Glutamatergic neuron (in vitro differentiated cells): ENCODE measurements around the gene ITGA8. TPM values are rescaled to one million over a fixed set of nuclear protein-coding genes. Genes with fewer than 3 reads are reported as not detected.

Experiments
- DNase-seq: peaks from one replicate; pipeline ENCODE4 v3.0.0; 2022
- H3K27ac Mint-ChIP-seq: one replicate; pipeline ENCODE4 v1.8.0; 2020; ENCODE audit warnings: mild to moderate bottlenecking, mixed read lengths, inconsistent platforms; ENCODE audit not compliant: unreplicated experiment
- H3K27me3 Mint-ChIP-seq: one replicate; pipeline ENCODE4 v1.8.0; 2020; ENCODE audit warnings: mild to moderate bottlenecking, moderate library complexity, mixed read lengths, inconsistent platforms; ENCODE audit not compliant: unreplicated experiment
- H3K36me3 Mint-ChIP-seq: one replicate; pipeline ENCODE4 v1.8.0; 2020; ENCODE audit warnings: mild to moderate bottlenecking, mixed read lengths, inconsistent platforms; ENCODE audit not compliant: unreplicated experiment
- H3K4me1 Mint-ChIP-seq: one replicate; pipeline ENCODE4 v1.8.0; 2020; ENCODE audit warnings: mild to moderate bottlenecking, low read depth, mixed read lengths, inconsistent platforms; ENCODE audit not compliant: unreplicated experiment
- H3K4me3 Mint-ChIP-seq: one replicate; pipeline ENCODE4 v1.8.0; 2020; ENCODE audit warnings: mild to moderate bottlenecking, mixed read lengths, inconsistent platforms; ENCODE audit not compliant: unreplicated experiment
- H3K9me3 Mint-ChIP-seq: one replicate; pipeline ENCODE4 v1.8.0; 2020; ENCODE audit warnings: mild to moderate bottlenecking, moderate library complexity, mixed read lengths, inconsistent platforms; ENCODE audit not compliant: unreplicated experiment
- total RNA-seq: library from RNA; stranded (reverse); fragmentation: NEBNext Ultra II Directional; extraction: Animal tissue kit (Norgen Biotek cat#: 25700); gene quantifications from one replicate; pipeline ENCODE4 v1.2.1, GENCODE V29; 2021; ENCODE audit not compliant: unreplicated experiment
- TF ChIP-seq, protein P1 (sequence below): fragments of 200-600 bp; sonication (generic); IDR thresholded peaks from one replicate; pipeline ENCODE4 v1.5.0; 2021; ENCODE audit not compliant: partially characterized antibody, unreplicated experiment

Gene ITGA8
- total RNA-seq, 1 donor from 2014 or later: 0.93 TPM

DNA sequence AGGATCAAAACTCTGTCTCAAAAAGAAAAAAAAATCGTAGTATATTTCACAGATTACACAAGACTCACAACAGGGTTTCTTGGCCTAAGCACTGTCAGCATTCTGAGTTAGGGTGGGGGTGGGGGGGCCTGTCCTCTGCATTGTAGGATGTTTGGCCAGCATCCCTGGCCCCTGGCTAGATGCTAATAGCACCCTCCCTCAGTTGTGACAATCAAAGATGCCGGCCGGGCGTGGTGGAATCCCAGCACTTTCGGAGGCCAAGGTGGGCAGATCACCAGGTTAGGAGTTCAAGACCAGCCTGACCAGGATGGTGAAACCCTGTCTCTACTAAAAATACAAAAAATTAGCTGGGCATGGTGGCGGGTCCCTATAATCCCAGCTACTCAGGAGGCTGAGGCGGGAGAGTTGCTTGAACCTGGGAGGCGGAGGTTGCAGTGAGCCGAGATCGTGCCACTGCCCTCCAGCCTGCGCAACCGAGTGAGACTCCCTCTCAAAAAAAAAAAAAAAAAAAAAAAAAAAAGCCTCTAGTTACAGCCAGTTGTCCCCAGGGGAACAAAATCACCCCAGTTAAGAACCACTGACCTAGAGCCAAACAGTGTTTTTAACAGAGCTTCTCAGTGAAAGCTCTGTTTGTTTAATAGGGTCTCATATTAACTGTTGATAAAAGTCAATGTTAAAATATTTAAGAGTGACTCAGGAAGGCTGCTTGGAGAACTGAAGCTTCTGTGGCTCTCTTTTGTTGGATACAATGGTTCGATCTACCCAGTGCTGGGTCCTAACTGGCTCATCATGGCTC is 187.6 kb downstream of the ITGA8 start:
- Mint-ChIP-seq H3K27ac (no peak overlapping the region), H3K9me3 (peaks cover 2% of the 10 kb centered on the region), H3K4me3 (no peak overlapping the region), H3K4me1 (no peaks in the 10 kb centered on the region), H3K27me3 (peaks cover 2% of the 10 kb centered on the region), H3K36me3 (peaks cover 6% of the 10 kb centered on the region)
- no peak for DNase-seq
- TF ChIP-seq, protein P1, sequence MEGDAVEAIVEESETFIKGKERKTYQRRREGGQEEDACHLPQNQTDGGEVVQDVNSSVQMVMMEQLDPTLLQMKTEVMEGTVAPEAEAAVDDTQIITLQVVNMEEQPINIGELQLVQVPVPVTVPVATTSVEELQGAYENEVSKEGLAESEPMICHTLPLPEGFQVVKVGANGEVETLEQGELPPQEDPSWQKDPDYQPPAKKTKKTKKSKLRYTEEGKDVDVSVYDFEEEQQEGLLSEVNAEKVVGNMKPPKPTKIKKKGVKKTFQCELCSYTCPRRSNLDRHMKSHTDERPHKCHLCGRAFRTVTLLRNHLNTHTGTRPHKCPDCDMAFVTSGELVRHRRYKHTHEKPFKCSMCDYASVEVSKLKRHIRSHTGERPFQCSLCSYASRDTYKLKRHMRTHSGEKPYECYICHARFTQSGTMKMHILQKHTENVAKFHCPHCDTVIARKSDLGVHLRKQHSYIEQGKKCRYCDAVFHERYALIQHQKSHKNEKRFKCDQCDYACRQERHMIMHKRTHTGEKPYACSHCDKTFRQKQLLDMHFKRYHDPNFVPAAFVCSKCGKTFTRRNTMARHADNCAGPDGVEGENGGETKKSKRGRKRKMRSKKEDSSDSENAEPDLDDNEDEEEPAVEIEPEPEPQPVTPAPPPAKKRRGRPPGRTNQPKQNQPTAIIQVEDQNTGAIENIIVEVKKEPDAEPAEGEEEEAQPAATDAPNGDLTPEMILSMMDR: no peak

DNA sequence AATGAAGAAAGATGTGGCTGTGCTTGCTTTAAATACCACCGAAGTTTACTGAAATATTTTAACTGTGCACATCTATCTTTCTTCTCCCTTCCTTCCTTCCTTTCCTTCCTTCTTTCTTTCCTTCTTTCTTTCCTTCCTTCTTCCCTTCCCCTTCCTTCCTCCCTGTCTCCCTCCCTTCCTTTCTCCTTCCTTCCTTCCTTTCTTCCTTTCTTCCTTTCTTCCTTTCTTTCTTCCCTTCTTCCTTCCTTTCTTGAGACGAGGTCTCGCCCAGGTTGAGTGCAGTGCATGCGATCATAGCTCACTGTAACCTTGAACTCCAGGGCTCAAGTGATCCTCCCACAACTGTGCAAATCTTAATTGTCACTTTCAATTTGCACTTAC is 190.9 kb downstream of the ITGA8 start:
- peaks cover 2% of the 10 kb centered on the region for H3K27me3 Mint-ChIP-seq
- no peaks in the 10 kb centered on the region for H3K4me1 Mint-ChIP-seq
- no peak for DNase-seq
- no peak overlapping the region for H3K27ac Mint-ChIP-seq
- H3K4me3 Mint-ChIP-seq: no peak overlapping the region
- no peaks in the 10 kb centered on the region for H3K36me3 Mint-ChIP-seq
- TF ChIP-seq, protein P1: no peak
- H3K9me3 Mint-ChIP-seq: no peaks in the 10 kb centered on the region

GRCh38 chr10:15526754-15527153 is 193.0 kb downstream of the ITGA8 start:
- no peak for DNase-seq
- Mint-ChIP-seq H3K4me3 (no peak overlapping the region), H3K27me3 (peaks cover 2% of the 10 kb centered on the region), H3K4me1 (no peaks in the 10 kb centered on the region), H3K27ac (no peak overlapping the region), H3K9me3 (no peaks in the 10 kb centered on the region), H3K36me3 (no peaks in the 10 kb centered on the region)
- TF ChIP-seq, protein P1: no peak

DNA sequence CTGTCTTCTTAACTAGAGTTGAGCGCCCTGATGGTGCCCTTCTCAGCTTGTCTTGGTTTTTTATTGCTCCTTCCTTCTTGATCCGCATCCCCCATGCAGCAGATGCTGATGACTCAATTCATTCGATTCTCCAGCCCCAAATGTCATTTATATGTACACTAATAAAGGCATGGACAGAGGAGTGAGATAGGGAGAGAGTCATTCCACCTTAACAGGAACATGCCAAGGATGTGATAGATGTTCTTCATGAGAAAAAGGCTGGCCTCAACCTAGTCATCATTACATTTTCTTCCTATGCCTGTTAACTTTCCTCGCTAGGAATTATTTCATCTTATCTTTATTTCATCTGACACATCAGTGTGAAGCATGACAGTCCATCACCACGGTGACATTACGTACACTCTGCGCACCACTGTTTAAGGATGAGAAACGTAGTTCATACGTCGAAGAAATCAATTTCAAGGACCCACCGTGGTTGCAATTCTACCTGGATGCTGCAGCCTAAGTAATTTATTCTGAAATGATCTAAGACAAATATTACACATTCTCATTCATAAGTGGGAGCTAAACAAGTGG is 198.3 kb downstream of the ITGA8 start:
- H3K27me3 Mint-ChIP-seq: peaks cover 2% of the 10 kb centered on the region
- H3K36me3 Mint-ChIP-seq: no peaks in the 10 kb centered on the region
- no peak overlapping the region for H3K4me3 Mint-ChIP-seq
- no peaks in the 10 kb centered on the region for H3K4me1 Mint-ChIP-seq
- TF ChIP-seq, protein P1: no peak
- H3K9me3 Mint-ChIP-seq: peaks cover 2% of the 10 kb centered on the region
- no peak overlapping the region for H3K27ac Mint-ChIP-seq
- DNase-seq: no peak

GRCh38 chr10:15518250-15518649 is 201.5 kb downstream of the ITGA8 start:
- TF ChIP-seq, protein P1: no peak
- no peaks in the 10 kb centered on the region for H3K4me1 Mint-ChIP-seq

More at GRCh38 chr10:15518250-15518649, 201.5 kb downstream of the ITGA8 start:
- H3K4me3 Mint-ChIP-seq: no peak overlapping the region
- H3K27me3 Mint-ChIP-seq: peaks cover 2% of the 10 kb centered on the region
- H3K9me3 Mint-ChIP-seq: peaks cover 2% of the 10 kb centered on the region
- DNase-seq: no peak
- H3K36me3 Mint-ChIP-seq: no peaks in the 10 kb centered on the region
- no peak overlapping the region for H3K27ac Mint-ChIP-seq
